Measurements from ENCODE around the gene THYN1. TPM values are rescaled to one million over a fixed set of nuclear protein-coding genes. Genes with fewer than 3 reads are reported as not detected.
"Not testable (repeated sequence)": the region's sequence is repeated elsewhere in the genome, so short reads cannot be mapped to it uniquely, and the experiment has no call there.

THYN1 gene
- total RNA-seq (2014; rRNA removed; shearing (Covaris generic)): 111 and 116 TPM in 2 replicates

- in situ Hi-C loops (cut with HindIII; ENCODE audit: low sequenced_read_pairs): no loop called here
- DNase-seq (ENCODE audit: low spot score): peak; percentile 98
Measured at GRCh38 chr11:134253188-134253993, at the start of gene THYN1, which contains the start of gene ACAD8. Gene THYN1 (minus strand): TSS chr11:134253352. CDS start chr11:134252882, 470 bp downstream. Gene ACAD8 (plus strand): TSS chr11:134253568. CDS start chr11:134253601, 33 bp downstream.

GRCh38 chr11:134294664-134295063 lies 41.5 kb upstream of the THYN1 start:
- in situ Hi-C loops (cut with HindIII; ENCODE audit: low sequenced_read_pairs): no loop called here
- DNase-seq (ENCODE audit: low spot score): no peak

DNA sequence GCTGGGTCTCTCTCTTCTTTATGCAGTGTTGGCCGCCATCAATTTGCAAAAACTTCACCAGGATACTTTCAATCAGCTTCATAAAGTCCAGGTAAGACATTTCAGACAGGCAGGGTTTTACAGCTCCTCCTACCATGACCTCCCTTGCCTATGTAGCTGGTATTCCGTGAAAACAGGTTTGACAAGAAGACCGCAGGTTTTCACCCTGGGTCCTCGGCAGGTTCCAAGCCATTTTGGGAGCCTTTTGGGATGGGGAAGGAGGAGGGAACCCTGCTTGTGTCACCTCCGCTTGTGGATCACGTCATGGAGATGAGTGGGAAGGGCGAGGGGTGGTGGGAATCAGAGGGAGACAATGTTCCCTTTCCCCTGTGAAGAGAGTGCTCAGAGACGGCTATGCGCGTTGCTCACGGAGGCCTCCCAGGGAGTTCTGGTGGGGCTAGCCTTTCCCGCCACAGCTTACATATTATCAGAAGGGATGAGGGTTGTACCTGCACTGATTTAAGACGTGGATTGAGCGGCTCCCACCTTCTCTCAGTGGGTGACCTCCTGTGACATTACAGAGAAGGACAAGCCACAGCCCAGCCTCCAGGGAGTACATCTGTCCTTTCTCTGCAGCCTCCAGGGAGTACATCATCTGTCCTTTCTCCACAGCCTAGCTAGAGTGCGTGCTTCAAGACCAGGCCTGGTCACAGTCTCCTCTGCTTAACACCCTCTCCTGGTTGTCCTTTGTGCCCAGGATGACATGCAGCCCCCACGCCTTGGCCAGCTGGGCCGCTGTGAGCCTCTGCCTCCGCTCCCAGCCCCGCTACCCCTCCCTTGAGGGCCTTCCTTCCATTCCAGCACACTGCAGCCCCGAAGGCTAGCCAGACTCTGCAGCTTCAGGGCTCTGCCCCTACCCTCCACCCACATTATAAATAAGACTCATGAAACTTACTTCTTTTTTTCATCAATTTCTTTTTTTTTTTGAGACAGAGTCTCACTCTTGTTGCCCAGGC lies 40.3 kb upstream of the THYN1 start:
- in situ Hi-C loops (cut with HindIII; ENCODE audit: low sequenced_read_pairs): no loop called here
- DNase-seq (ENCODE audit: low spot score): no peak

DNA sequence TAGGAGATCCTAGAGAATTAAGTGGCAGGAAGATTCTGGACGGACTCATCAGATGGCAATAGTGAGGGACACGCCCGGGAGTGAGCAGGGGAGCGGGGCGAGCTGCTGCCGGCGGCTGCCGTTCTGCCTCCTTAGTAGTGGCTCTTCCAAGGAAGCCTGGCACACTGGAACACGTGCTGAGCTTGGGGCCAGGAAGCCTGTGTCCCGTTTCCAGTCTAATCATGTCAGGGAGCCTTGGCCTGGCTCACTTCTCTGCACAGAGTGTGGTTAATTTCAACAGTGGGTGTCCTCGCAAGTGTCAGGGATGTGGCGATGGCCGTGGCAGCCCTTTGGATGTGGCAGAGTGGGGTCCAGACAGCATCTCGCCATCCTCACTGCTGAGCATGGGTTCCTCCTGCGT lies 39.5 kb upstream of the THYN1 start:
- DNase-seq (ENCODE audit: low spot score): no peak
- in situ Hi-C loops (cut with HindIII; ENCODE audit: low sequenced_read_pairs): no loop called here

- in situ Hi-C loops (cut with HindIII; ENCODE audit: low sequenced_read_pairs): no loop called here
- no peak for DNase-seq (ENCODE audit: low spot score)
Measured at GRCh38 chr11:134291196-134291595, 38.0 kb upstream of the THYN1 start.

DNA sequence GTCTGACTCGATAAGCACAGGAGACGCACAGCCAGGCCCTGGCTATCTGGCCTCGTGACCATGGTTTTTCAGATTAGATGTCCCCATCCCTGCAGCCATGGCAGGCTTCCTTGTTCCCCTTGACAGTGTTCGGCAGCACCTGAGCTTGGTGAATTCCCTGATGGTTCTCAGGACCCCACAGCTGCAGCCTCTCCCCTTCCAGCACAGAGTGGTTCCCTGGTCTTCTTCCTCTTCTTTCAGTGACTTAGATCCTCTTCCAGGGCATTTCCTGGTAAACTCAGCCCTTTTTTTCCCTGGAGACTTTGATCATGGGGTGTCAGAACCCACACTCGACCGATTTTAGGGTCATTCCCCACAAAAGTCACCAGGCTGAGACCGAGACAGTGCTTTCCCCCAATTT lies 37.5 kb upstream of the THYN1 start:
- in situ Hi-C loops (cut with HindIII; ENCODE audit: low sequenced_read_pairs): no loop called here
- no peak for DNase-seq (ENCODE audit: low spot score)

GRCh38 chr11:134289789-134290188 lies 36.6 kb upstream of the THYN1 start:
- no peak for DNase-seq (ENCODE audit: low spot score)
- in situ Hi-C loops (cut with HindIII; ENCODE audit: low sequenced_read_pairs): no loop called here

GRCh38 chr11:134289167-134289566 lies 36.0 kb upstream of the THYN1 start:
- no peak for DNase-seq (ENCODE audit: low spot score)
- in situ Hi-C loops (cut with HindIII; ENCODE audit: low sequenced_read_pairs): no loop called here

DNA sequence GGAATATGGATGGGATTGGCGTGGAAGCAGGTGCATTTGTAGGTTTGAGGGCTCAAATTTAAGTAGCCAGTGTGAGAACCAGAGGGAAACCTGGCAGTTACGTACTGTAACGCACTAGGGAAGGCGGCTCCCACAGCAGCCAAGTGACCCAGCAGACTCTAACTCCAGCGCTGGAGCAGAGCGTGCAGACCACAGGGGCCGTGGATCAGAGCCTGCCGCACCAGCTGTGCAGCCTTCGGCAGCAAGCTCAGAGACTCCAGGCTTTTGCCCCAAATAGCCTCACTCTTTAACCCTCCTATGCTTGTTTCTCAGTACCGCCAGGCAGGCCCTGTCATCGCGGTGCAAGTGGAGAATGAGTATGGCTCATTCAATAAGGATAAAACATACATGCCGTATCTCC lies 35.3 kb upstream of the THYN1 start:
- in situ Hi-C loops (cut with HindIII; ENCODE audit: low sequenced_read_pairs): no loop called here
- DNase-seq (ENCODE audit: low spot score): no peak

GRCh38 chr11:134287561-134287960 lies 34.4 kb upstream of the THYN1 start:
- in situ Hi-C loops (cut with HindIII; ENCODE audit: low sequenced_read_pairs): no loop called here
- DNase-seq (ENCODE audit: low spot score): no peak

GRCh38 chr11:134284349-134284748 lies 31.2 kb upstream of the THYN1 start:
- in situ Hi-C loops (cut with HindIII; ENCODE audit: low sequenced_read_pairs): not testable (repeated sequence)

DNA sequence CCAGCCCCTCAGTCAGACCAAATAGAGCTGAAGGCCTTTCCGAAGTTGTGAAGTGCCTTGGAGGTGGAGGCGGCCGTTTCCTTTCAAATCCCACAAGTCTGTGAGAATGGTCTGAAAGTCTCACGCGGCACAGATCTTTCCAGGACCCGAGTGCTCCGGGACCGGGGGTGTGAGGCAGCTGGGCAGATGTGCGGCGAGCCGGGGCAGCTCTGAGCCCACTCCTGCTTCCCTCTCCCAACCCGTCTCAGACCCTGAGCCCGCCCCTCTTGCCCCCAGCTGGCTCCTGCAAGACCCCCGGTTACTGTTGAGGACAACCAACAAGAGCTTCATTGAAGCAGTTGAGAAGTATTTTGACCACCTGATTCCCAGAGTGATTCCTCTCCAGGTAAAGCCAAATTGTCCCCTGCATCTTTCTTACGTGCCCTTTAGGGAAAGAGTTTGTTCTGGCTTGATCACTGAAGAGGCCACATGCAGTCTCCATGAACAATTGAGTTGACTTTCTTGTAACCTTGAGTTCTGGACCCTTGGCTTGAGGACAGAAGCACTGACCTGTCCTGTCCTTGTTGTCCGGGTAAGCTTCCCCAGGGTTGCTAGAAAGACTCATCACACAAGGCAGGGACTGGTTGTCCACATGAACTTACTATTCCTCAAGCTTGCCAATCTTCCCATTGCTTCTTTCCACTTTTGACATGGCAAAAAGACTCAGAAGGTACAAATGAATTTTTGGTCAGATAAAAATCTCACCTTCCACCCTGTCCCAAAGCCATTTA lies 30.5 kb upstream of the THYN1 start:
- no peak for DNase-seq (ENCODE audit: low spot score)
- in situ Hi-C loops (cut with HindIII; ENCODE audit: low sequenced_read_pairs): no loop called here

More at GRCh38 chr11:134284349-134284748, 31.2 kb upstream of the THYN1 start:
- DNase-seq (ENCODE audit: low spot score): not testable (repeated sequence)

GRCh38 chr11:134282121-134283045 lies 29.2 kb upstream of the THYN1 start:
- in situ Hi-C loops (cut with HindIII; ENCODE audit: low sequenced_read_pairs): no loop called here
- DNase-seq (ENCODE audit: low spot score): no peak

- in situ Hi-C loops (cut with HindIII; ENCODE audit: low sequenced_read_pairs); DNase-seq (ENCODE audit: low spot score): not testable (repeated sequence)
Measured at GRCh38 chr11:134281635-134282034, 28.5 kb upstream of the THYN1 start.

DNA sequence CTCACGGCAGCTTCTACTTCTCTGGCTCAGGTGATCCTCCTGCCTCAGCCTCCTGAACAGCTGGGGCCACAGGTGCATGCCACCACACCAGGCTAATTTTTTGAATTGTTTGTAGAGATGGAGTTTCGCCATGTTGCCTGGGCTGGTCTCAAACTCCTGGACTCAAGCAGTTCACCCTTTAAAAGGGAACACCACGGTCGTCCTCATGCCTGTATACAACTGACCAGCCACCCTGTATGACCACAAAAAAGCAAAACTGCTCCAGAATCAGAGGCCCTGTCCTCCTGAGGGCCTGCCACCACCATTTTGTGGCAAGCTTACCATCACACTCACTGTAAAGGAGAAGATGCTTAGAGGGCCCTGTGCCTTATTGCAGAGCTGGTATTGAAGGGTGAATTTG lies 25.2 kb upstream of the THYN1 start:
- no peak for DNase-seq (ENCODE audit: low spot score)
- in situ Hi-C loops (cut with HindIII; ENCODE audit: low sequenced_read_pairs): no loop called here

- peak; percentile 49 for DNase-seq (ENCODE audit: low spot score)
- in situ Hi-C loops (cut with HindIII; ENCODE audit: low sequenced_read_pairs): no loop called here
Measured at GRCh38 chr11:134277183-134278001, 24.2 kb upstream of the THYN1 start.
